ENCODE results near the gene PEPD.

The PEPD gene

GRCh38 chr19:33510462-33511194 lies 11.0 kb downstream of the PEPD start:
- no peak for DNase-seq

DNA sequence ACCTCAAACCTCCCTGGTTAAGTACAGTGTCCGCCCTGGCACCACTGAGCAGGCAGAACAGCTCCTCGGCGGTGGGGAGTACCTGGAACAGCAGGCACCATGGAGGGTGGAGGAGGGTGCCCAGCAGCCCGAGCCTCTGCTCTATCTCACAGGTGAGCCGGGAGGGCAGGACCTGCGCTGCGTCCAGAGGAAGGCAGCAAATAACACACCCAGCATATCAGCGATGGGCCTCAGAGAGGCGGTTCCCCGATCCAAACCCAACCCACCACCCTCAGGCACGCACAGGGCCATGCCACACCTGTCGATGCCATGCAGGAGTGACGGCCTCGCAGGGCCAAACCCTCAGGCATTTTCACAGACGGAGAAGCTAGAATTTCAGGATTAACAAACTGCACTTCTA lies 11.8 kb downstream of the PEPD start:
- no peak for DNase-seq

- DNase-seq: no peak
These were observed 12.5 kb downstream of the PEPD start for GRCh38 chr19:33508941-33509614.

DNA sequence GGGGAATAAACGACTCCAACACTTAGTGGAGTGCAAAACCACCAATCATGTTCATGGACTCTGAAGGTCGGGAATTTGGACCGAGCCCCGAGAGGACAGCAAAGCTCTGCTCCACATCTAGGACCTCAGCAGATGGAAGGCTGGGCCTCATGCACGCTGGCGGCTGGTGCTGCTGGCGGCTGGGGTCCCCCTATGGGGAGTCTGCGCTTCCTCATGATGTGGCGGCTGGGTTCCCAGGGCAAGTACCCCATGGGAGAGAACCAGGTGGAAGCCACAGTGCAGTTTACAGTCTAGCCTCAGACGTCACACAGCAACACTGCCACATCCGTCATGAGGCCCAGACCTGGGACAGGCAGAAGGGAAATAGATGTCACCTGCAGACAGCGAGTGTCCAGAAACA lies 13.2 kb downstream of the PEPD start:
- no peak for DNase-seq

GRCh38 chr19:33508009-33508408 lies 13.6 kb downstream of the PEPD start:
- DNase-seq: no peak

DNA sequence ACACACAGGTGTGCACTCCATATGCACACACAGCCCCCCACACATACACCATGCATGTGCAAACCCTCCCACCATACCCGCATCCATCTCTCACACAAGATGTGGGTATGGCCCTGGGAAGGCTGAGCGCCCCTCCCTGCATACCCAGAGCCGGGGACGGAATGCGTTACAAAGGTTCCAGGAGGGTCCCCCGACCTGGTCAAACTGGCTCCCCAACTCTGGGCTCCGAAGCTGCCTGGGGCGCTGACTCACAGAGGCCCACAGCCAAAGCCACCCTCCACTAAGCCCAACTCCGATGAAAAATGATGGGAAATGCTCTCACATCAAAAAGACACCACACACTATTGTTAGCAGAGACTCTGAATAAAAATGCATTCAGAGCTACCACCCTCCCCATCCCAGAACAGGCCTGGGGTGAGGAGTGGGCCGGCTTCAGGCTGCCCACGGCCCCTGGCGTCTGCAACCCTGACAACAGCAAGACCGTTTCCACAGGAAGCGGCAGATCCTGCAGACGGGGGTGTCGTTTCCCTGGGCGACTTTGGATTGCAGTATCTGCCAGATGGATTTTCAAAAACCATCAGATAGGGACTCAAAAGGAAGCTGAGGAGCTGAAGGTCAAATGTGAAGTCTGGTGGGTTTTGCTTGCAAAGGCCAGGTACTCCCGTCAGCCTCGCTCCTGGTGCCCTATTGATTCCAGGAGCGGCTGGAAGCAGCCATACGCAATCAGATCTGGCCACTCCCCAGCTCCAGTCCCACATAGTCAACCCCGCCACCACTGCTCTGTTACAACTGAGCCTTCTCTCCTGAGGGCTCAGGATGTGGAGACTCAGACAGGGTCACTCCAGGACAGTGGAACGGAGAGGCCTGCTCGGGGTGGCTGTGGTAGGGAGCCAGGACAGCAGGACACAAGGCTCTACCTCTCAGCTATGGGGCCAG lies 14.3 kb downstream of the PEPD start:
- no peak for DNase-seq

DNA sequence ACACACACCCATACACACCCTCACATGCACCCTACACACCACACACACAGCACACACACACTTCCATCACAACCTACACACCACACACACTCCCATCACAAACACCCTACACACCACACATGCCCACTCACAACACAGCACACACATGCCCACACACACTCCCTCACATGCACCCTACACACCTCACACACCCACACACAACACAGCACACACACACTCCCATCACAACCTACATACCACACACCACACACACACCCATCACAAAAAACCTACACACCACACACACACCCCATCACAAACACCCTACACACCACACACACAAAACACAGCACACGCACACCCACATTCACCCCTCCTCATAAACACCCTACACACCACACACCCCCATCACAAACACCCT lies 15.1 kb downstream of the PEPD start:
- no peak for DNase-seq

GRCh38 chr19:33505823-33506222 lies 15.8 kb downstream of the PEPD start:
- DNase-seq: no peak

- no peak for DNase-seq
These were observed 16.4 kb downstream of the PEPD start for GRCh38 chr19:33505148-33505547.

DNA sequence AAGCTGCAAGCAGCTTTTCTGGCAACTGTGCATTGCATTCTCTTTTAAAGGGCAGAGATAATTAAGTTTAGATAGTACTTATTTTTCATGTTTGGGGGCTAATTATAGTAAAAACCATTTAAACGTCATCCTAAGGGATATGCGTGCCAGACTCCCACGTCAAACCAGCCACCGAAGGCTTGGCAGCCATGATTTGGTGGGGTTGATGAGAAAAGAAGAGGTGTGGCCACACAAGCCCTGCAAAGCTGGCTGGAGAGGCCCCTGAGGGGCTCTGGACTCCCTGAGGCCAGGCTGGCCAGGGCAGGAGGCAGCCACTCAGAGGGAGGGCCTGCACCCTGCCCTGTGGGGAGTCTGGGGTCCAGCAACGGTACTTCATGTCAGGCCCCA lies 17.5 kb downstream of the PEPD start:
- DNase-seq: no peak

- DNase-seq: no peak
These were observed 18.0 kb downstream of the PEPD start for GRCh38 chr19:33503433-33504057.

- no peak for DNase-seq
These were observed 18.6 kb downstream of the PEPD start for GRCh38 chr19:33503030-33503429.

DNA sequence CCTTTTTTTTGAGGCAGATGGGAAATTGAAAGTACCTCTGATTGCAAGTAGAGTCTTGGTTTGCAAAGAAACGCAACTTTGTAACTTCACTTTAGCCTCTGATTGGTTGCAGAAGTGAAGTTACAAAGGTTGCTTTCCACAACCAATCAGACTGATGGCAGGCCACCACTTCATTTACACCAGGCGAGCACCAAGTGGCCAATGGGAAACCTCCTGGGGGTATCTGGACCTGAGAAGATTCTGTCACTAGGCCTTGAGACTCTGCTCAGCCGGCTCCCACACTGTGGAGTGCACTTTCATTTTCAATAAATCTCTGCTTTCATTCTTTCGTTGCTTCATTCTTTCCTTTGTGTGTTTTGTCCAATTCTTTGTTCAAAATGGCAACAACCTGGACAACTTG lies 19.1 kb downstream of the PEPD start:
- DNase-seq: no peak

DNA sequence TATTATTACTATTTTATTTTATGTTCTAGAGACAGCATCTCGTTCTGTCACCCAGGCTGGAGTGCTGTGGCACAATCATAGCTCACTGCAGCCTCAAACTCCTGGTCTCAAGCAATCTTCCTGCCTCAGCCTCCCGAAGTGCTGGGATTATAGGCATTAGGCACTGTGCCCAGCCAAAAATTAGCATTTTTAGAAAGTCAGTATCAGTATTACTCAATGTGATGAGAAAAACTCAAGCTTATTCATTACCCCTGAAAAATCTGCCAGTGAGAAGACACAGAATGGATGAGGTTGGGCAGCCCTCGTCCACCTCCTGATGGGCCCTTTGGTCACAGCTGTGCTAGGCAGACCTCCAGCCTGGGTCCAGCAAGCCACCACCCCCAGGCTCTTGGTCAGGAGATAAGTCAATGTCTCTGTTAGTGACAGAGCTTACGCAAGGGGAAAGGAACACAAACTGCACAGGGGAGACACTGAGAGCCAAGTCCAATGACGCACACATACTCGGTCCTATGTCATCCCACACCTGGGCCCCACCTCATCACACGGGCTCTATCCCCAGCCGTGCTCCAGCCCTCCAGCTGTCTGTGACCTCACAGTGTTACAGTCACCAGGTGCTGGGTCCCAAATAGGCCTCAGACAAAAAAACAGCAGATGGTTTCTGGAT lies 19.8 kb downstream of the PEPD start:
- no peak for DNase-seq

DNA sequence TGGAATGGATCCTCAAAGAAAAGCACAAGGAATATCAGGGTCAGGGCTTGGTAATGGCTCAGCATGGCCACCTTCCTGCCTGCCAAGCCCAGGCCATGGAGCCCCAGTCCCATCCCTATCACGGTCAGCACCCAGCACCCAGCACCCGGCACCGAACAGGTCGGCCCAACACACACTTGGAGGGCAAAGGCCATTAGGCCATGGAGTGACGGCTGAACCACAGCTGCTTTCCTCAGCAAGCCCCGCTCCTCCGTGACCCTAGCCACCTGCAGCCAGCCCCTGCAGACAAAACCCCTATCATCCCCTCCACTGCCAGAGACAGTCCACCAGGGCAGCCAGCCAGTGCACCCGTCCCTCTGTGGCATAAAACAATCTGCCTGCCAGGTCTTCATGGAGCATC lies 20.6 kb downstream of the PEPD start:
- DNase-seq: no peak

GRCh38 chr19:33500586-33500985 lies 21.0 kb downstream of the PEPD start:
- DNase-seq: no peak

GRCh38 chr19:33499671-33500506 lies 21.7 kb downstream of the PEPD start:
- DNase-seq: no peak

DNA sequence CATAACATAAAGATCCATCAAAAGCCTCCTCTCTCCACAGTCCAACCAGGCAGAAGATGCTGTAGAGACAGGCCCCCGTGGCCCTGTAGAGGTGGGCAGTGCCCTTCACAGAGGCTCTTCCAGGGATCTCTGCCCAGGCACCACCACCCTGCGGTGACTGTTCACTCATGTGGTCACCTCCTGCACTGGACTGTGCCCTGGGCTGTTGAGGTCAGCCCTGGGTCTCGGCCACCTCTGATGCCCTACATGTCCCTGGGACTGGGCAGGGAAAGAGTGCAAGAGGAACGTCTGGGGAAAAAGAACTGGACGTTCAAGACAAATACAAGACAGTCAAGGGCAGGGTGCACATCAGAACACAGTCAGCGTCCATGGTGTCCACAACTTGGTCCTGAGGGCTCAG lies 22.3 kb downstream of the PEPD start:
- DNase-seq: no peak

- no peak for DNase-seq
These were observed 23.1 kb downstream of the PEPD start for GRCh38 chr19:33498391-33499000.

GRCh38 chr19:33497778-33498175 lies 23.8 kb downstream of the PEPD start:
- no peak for DNase-seq

- DNase-seq: no peak
These were observed 24.3 kb downstream of the PEPD start for GRCh38 chr19:33497131-33497777.

Data from NCI-H226 (cell line).